ENCODE data around the gene NDFIP2. TPM values are rescaled to one million over a fixed set of nuclear protein-coding genes. Genes with fewer than 3 reads are reported as not detected.

Gene NDFIP2
- total RNA-seq, 4 donors from 2014 or later, result 56.9 to 116 (median 83.6) TPM

GRCh38 chr13:79486433-79487188 is 5.7 kb downstream of the NDFIP2 start:
- in situ Hi-C loops (cut with MboI; ENCODE audit: low pct_ligation_motif_present in 1 of 4, low pct_unique_long_range_greater_than_20kb in 1 of 4, low sequenced_read_pairs in 3 of 4), result no loop called here
- Histone ChIP-seq H3K27ac (peak overlapping the region in 2 of 4 donors; percentile 69 to 89), H3K4me1 (peaks cover 19 to 67% (median 46%) of the 10 kb centered on the region in 4 donors), H3K4me3 (no peak overlapping the region), H3K27me3 (no peaks in the 10 kb centered on the region), H3K9me3 (no peaks in the 10 kb centered on the region), H3K36me3 (no peaks in the 10 kb centered on the region)
- intact Hi-C loops (cut with DNase I; ENCODE audit: low total_unique reads), result no loop called here
- TF ChIP-seq EP300 (IDR thresholded peaks at IDR 0.05; ENCODE audit: low read depth) (no peak), POLR2A (IDR thresholded peaks at IDR 0.05) (no peak), POLR2AphosphoS5 (IDR thresholded peaks at IDR 0.05) (no peak), CTCF (IDR thresholded peaks at IDR 0.05) (no peak)
- DNase-seq, result no peak
- 76 to 92% methylated on average over 2 to 6 of the region's 6 CpGs for WGBS, 2 donors (ENCODE audit: low coverage in 1 of 2)

- H3K4me1 ChIP-seq, result peaks cover 13 to 70% (median 38%) of the 10 kb centered on the region in 4 donors
- intact Hi-C loops (cut with DNase I; ENCODE audit: low total_unique reads), result no loop called here
- no peak for DNase-seq
Observed at GRCh38 chr13:79490326-79490725, 9.4 kb downstream of the NDFIP2 start.

GRCh38 chr13:79490824-79491223 is 9.9 kb downstream of the NDFIP2 start:
- TF ChIP-seq POLR2AphosphoS5 (IDR thresholded peaks at IDR 0.05) (no peak), POLR2A (IDR thresholded peaks at IDR 0.05) (no peak), CTCF (IDR thresholded peaks at IDR 0.05) (no peak), EP300 (IDR thresholded peaks at IDR 0.05; ENCODE audit: low read depth) (no peak)
- H3K4me1 ChIP-seq, result peaks cover 13 to 69% (median 34%) of the 10 kb centered on the region in 4 donors
- intact Hi-C loops (cut with DNase I; ENCODE audit: low total_unique reads), result no loop called here
- no peaks in the 10 kb centered on the region for H3K36me3 ChIP-seq
- DNase-seq, result no peak
- H3K27me3 ChIP-seq, result no peaks in the 10 kb centered on the region
- in situ Hi-C loops (cut with MboI; ENCODE audit: low pct_ligation_motif_present in 1 of 4, low pct_unique_long_range_greater_than_20kb in 1 of 4, low sequenced_read_pairs in 3 of 4), result no loop called here
- WGBS, 2 donors (ENCODE audit: low coverage in 1 of 2), result 96 to 100% methylated on average over 1 of the region's 1 CpG
- peak overlapping the region in 1 of 4 donors; percentile 53 for H3K27ac ChIP-seq
- no peaks in the 10 kb centered on the region for H3K9me3 ChIP-seq
- H3K4me3 ChIP-seq, result no peak overlapping the region

More at GRCh38 chr13:79490326-79490725, 9.4 kb downstream of the NDFIP2 start:
- 88 to 91% methylated on average over 1 of the region's 1 CpG for WGBS, 2 donors (ENCODE audit: low coverage in 1 of 2)
- no peaks in the 10 kb centered on the region for H3K36me3 ChIP-seq
- no peak overlapping the region for H3K27ac ChIP-seq
- no peaks in the 10 kb centered on the region for H3K9me3 ChIP-seq
- TF ChIP-seq EP300 (IDR thresholded peaks at IDR 0.05; ENCODE audit: low read depth) (no peak), CTCF (IDR thresholded peaks at IDR 0.05) (no peak), POLR2AphosphoS5 (IDR thresholded peaks at IDR 0.05) (no peak), POLR2A (IDR thresholded peaks at IDR 0.05) (no peak)
- H3K4me3 ChIP-seq, result no peak overlapping the region
- in situ Hi-C loops (cut with MboI; ENCODE audit: low pct_ligation_motif_present in 1 of 4, low pct_unique_long_range_greater_than_20kb in 1 of 4, low sequenced_read_pairs in 3 of 4), result no loop called here
- no peaks in the 10 kb centered on the region for H3K27me3 ChIP-seq

GRCh38 chr13:79491715-79492114 is 10.8 kb downstream of the NDFIP2 start:
- no peak overlapping the region for H3K4me3 ChIP-seq
- H3K9me3 ChIP-seq, result no peaks in the 10 kb centered on the region
- H3K36me3 ChIP-seq, result no peaks in the 10 kb centered on the region
- TF ChIP-seq EP300 (IDR thresholded peaks at IDR 0.05; ENCODE audit: low read depth) (no peak), POLR2AphosphoS5 (IDR thresholded peaks at IDR 0.05) (no peak), CTCF (IDR thresholded peaks at IDR 0.05) (no peak), POLR2A (IDR thresholded peaks at IDR 0.05) (no peak)
- no peak for DNase-seq
- intact Hi-C loops (cut with DNase I; ENCODE audit: low total_unique reads), result no loop called here
- in situ Hi-C loops (cut with MboI; ENCODE audit: low pct_ligation_motif_present in 1 of 4, low pct_unique_long_range_greater_than_20kb in 1 of 4, low sequenced_read_pairs in 3 of 4), result no loop called here
- peaks cover 13 to 69% (median 33%) of the 10 kb centered on the region in 4 donors for H3K4me1 ChIP-seq
- peak overlapping the region in 3 of 4 donors; percentile 27 to 53 (median 53) for H3K27ac ChIP-seq
- 20 to 33% methylated on average over 1 to 4 of the region's 4 CpGs for WGBS, 2 donors (ENCODE audit: low coverage in 1 of 2)
- H3K27me3 ChIP-seq, result no peaks in the 10 kb centered on the region

Measured in transverse colon (tissue), 4 donors.